Neutrophil (primary cell): ENCODE measurements around the gene TRAPPC2.

Experiments
- H3K27ac ChIP-seq: fragments of 200-600 bp; sonication (generic); 2 replicates; pipeline ENCODE4 v1.5.1; 2016; ENCODE audit warnings: mild to moderate bottlenecking, moderate library complexity
- H3K27me3 ChIP-seq: fragments of 200-600 bp; sonication (generic); 2 replicates; pipeline ENCODE4 v1.6.0; 2016; ENCODE audit warnings: mild to moderate bottlenecking
- H3K36me3 ChIP-seq: fragments of 200-600 bp; sonication (generic); 2 replicates; pipeline ENCODE4 v1.5.1; 2017
- H3K4me1 ChIP-seq, 2 experiments: fragments of 200-600 bp in 1 of 2; sonication (generic) in 1 of 2; 1 replicate in 1 of 2; 2 replicates in 1 of 2; pipeline versions ENCODE4 v1.5.1 to v1.6.1; 2013 to 2016; ENCODE audit warnings: low read depth in 1 of 2, low read length in 1 of 2, mild to moderate bottlenecking in 1 of 2, moderate library complexity in 1 of 2; ENCODE audit not compliant: control insufficient read depth in 1 of 2, insufficient read depth in 1 of 2
- H3K4me3 ChIP-seq, 2 experiments: fragments of 200-600 bp in 1 of 2; sonication (generic) in 1 of 2; 1 replicate in 1 of 2; 2 replicates in 1 of 2; pipeline ENCODE4 v1.5.1; 2013 to 2016; ENCODE audit warnings: low read depth in 1 of 2, low read length in 1 of 2, mild to moderate bottlenecking in 1 of 2, moderate library complexity in 1 of 2
- H3K9me3 ChIP-seq: fragments of 200-600 bp; sonication (generic); 2 replicates; pipeline ENCODE4 v1.5.1; 2016
- TF ChIP-seq, protein P1 (sequence below): fragments of 200-600 bp; sonication (generic); IDR thresholded peaks from 2 replicates; pipeline ENCODE4 v1.5.1; 2016; ENCODE audit warnings: antibody characterized with exemption

The TRAPPC2 gene

DNA sequence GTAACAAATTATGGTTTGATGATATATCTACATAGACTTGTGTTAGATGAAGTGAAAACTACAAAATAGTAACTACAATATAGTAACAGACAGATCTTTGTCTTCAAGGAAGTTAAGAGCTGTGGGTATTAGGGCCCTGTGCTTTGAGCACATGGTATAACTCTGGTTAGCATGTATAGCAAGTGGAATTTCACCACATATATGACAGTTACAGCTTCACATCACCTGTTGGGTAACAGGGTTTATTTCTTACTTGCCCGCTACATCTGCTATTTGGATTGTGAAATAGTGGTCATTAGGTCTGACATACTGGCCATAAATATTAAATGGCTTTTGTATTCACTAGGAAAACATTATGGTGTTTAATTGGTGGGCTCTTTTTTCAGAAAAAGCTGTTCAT lies 20.3 kb upstream of the TRAPPC2 start:
- no peaks in the 10 kb centered on the region for H3K9me3 ChIP-seq
- TF ChIP-seq, protein P1, sequence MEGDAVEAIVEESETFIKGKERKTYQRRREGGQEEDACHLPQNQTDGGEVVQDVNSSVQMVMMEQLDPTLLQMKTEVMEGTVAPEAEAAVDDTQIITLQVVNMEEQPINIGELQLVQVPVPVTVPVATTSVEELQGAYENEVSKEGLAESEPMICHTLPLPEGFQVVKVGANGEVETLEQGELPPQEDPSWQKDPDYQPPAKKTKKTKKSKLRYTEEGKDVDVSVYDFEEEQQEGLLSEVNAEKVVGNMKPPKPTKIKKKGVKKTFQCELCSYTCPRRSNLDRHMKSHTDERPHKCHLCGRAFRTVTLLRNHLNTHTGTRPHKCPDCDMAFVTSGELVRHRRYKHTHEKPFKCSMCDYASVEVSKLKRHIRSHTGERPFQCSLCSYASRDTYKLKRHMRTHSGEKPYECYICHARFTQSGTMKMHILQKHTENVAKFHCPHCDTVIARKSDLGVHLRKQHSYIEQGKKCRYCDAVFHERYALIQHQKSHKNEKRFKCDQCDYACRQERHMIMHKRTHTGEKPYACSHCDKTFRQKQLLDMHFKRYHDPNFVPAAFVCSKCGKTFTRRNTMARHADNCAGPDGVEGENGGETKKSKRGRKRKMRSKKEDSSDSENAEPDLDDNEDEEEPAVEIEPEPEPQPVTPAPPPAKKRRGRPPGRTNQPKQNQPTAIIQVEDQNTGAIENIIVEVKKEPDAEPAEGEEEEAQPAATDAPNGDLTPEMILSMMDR, result no peak
- no peaks in the 10 kb centered on the region for H3K27me3 ChIP-seq
- H3K36me3 ChIP-seq, result no peaks in the 10 kb centered on the region
- peaks cover 32 to 41% of the 10 kb centered on the region in 2 experiments for H3K4me1 ChIP-seq
- peak overlapping the region; percentile 65 for H3K27ac ChIP-seq
- H3K4me3 ChIP-seq, result no peak overlapping the region

DNA sequence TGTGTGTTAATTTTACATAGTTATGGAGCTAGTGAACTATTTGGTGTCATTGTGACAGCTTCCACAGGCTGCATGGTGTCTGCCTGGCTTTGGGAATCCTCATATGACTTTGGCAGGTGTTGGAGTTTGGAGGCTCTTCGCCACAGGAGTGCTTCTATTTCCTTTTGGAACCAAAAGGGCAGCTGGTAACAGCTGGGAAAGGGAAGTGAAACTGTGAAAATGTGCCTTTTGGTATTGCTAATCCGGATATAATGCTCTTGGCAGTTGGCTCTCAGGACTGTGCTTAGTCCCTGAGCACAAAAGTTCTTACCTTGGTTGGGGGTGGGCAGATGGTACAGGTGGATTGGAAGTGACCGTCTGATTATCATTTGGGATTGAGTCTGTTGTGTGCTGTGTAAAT lies 18.2 kb upstream of the TRAPPC2 start:
- Histone ChIP-seq H3K27me3 (no peaks in the 10 kb centered on the region), H3K4me1 (peaks cover 20 to 26% of the 10 kb centered on the region in 2 experiments), H3K4me3 (no peak overlapping the region), H3K36me3 (no peaks in the 10 kb centered on the region), H3K27ac (peak overlapping the region; percentile 43), H3K9me3 (no peaks in the 10 kb centered on the region)
- TF ChIP-seq, protein P1, result no peak

DNA sequence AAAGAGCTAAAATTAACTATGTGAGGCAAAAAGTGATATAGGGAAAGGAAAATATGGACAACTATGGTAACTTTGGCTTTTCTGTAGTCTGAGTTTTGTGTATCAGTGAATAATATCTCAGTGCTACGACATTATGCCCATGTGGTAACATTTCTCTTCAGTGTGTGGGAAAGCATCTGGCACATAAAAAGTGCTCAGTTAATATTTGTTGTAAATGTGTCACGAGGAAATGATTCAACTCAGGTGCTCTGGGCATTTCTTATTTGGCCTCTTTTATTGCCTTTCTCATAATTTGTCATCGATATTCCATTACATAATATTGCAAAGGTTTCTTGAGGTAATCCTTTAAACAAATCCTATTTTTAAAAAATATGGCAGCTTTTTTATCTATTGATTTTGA lies 17.7 kb upstream of the TRAPPC2 start:
- no peaks in the 10 kb centered on the region for H3K27me3 ChIP-seq
- H3K4me3 ChIP-seq, result no peak overlapping the region
- H3K9me3 ChIP-seq, result no peaks in the 10 kb centered on the region
- TF ChIP-seq, protein P1, result no peak
- no peaks in the 10 kb centered on the region for H3K36me3 ChIP-seq
- peaks cover 20 to 26% of the 10 kb centered on the region in 2 experiments for H3K4me1 ChIP-seq
- H3K27ac ChIP-seq, result no peak overlapping the region

DNA sequence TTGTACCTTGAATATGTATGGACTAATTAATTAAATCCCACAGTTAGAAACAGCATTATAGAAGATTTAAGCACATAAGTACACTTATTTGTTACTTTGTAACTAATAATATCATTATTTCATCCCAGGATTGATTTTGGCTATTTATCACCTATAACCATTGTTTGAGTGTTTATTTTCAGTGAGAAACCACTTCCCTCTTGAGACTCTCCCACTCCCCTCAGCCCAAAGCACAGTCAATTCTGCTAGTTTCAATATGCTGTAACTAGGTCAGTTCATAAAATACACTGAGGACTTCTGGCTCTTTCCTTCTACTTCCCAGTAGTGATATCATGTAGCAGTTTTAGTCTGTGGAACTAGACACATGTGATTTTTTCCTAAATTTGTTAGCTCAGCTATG lies 16.4 kb upstream of the TRAPPC2 start:
- TF ChIP-seq, protein P1, result no peak
- Histone ChIP-seq H3K4me3 (no peak overlapping the region), H3K27me3 (no peaks in the 10 kb centered on the region), H3K9me3 (no peaks in the 10 kb centered on the region), H3K36me3 (no peaks in the 10 kb centered on the region), H3K27ac (no peak overlapping the region), H3K4me1 (peaks cover 15 to 21% of the 10 kb centered on the region in 2 experiments)

DNA sequence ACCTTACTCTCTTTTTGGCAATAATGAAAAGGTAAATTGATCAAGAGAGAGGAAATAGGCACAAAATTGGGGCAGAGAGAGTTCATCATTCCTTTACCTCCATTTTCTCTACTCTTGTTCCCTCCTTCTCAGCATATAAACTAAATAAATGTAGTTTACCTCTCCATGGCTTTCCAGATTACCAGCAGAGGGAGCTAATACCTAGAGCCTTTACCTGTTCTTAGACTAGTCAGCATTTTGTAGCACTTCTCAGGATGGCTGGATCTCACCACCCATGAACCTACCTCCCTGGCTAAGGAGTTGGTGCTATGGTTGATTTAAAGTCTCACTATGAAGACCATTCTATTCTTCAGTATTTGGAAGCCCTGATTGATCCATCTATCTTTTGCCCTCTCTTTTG lies 15.8 kb upstream of the TRAPPC2 start:
- Histone ChIP-seq H3K27ac (no peak overlapping the region), H3K9me3 (no peaks in the 10 kb centered on the region), H3K4me1 (peaks cover 9 to 15% of the 10 kb centered on the region in 2 experiments), H3K4me3 (no peak overlapping the region), H3K36me3 (no peaks in the 10 kb centered on the region), H3K27me3 (no peaks in the 10 kb centered on the region)
- TF ChIP-seq, protein P1, result no peak

DNA sequence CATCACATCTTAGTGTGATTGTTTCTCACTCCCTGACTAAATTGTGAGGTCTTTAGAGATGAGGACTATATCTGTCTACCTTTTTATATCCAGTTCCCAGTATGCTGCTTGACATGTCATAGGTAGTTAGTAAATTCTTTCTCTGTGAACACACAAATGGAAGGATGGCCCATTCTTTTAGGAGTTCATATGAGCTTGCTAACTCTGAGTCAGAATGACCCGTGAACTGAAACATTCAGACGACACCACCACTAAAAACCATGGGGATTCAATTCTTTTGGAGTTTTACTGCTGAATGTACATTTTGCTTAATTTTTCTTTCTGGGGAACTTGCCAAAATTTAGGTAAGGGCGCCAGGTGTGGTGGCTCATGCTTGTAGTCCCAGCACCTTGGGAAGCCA lies 14.1 kb upstream of the TRAPPC2 start:
- H3K4me3 ChIP-seq, result no peak overlapping the region
- H3K27me3 ChIP-seq, result no peaks in the 10 kb centered on the region
- H3K36me3 ChIP-seq, result peaks cover 7% of the 10 kb centered on the region
- no peak overlapping the region for H3K27ac ChIP-seq
- peaks cover 0 to 6% of the 10 kb centered on the region in 2 experiments for H3K4me1 ChIP-seq
- no peaks in the 10 kb centered on the region for H3K9me3 ChIP-seq
- TF ChIP-seq, protein P1, result no peak
